DND-41 (cell line): ENCODE data around the gene TNFRSF14.

ENCODE experiments used
- ATAC-seq: fragments of 200-7000 bp; cut with Tn5 transposase; 3 replicates; pipeline ENCODE4 v1.9.1; 2021; ENCODE audit warnings: low read depth; ENCODE audit not compliant: insufficient read depth
- DNase-seq: peaks from one replicate; pipeline ENCODE4 v3.0.0-alpha.2; 2020
- H2AFZ ChIP-seq: 2 replicates; pipeline ENCODE4 v1.6.0; 2012; ENCODE audit warnings: low read depth, low read length
- H3K27ac ChIP-seq: 2 replicates; pipeline ENCODE4 v1.5.1; 2012; ENCODE audit warnings: low read length, inconsistent platforms
- H3K27me3 ChIP-seq: fragments of 200-600 bp; sonication (generic); 2 replicates; pipeline ENCODE4 v1.6.0; 2012; ENCODE audit warnings: low read length, mild to moderate bottlenecking, inconsistent platforms; ENCODE audit not compliant: insufficient read depth, poor library complexity
- H3K36me3 ChIP-seq: 2 replicates; pipeline ENCODE4 v1.5.1; 2012; ENCODE audit warnings: low read length, inconsistent platforms; ENCODE audit not compliant: insufficient read depth
- H3K4me1 ChIP-seq: 2 replicates; pipeline ENCODE4 v1.5.1; 2012; ENCODE audit warnings: mild to moderate bottlenecking, low read length; ENCODE audit not compliant: insufficient read depth
- H3K4me2 ChIP-seq: 2 replicates; pipeline ENCODE4 v1.6.0; 2012; ENCODE audit warnings: mild to moderate bottlenecking, moderate library complexity, low read length, inconsistent platforms; ENCODE audit not compliant: insufficient read depth
- H3K4me3 ChIP-seq, 2 experiments: fragments of 200-600 bp in 1 of 2; shearing (Covaris generic) in 1 of 2; 2 replicates each; pipeline ENCODE4 v1.5.1; 2012 to 2016; ENCODE audit warnings: inconsistent platforms in 2 of 2, low read length in 2 of 2, mild to moderate bottlenecking in 2 of 2, low read depth in 1 of 2, moderate library complexity in 1 of 2
- H3K79me2 ChIP-seq: 2 replicates; pipeline ENCODE4 v1.6.0; 2012; ENCODE audit warnings: low read length, inconsistent platforms; ENCODE audit not compliant: insufficient read depth
- H3K9ac ChIP-seq: 2 replicates; pipeline ENCODE4 v1.6.0; 2012; ENCODE audit warnings: low read depth, mild to moderate bottlenecking, inconsistent platforms, low read length, moderate library complexity
- H3K9me3 ChIP-seq: 2 replicates; pipeline ENCODE4 v1.5.1; 2012; ENCODE audit warnings: low read length, moderate library complexity, mild to moderate bottlenecking, inconsistent platforms; ENCODE audit not compliant: insufficient read depth, severe bottlenecking
- H4K20me1 ChIP-seq: 2 replicates; pipeline ENCODE4 v1.6.0; 2012; ENCODE audit warnings: low read length; ENCODE audit not compliant: insufficient read depth
- CTCF ChIP-seq: IDR thresholded peaks from 2 replicates; pipeline ENCODE4 v1.5.1; 2012; ENCODE audit warnings: borderline replicate concordance, low read length, moderate library complexity, mild to moderate bottlenecking; ENCODE audit not compliant: poor library complexity, severe bottlenecking; ENCODE audit errors: extremely low read depth
- EZH2 ChIP-seq: IDR thresholded peaks from 3 replicates; pipeline ENCODE4 v1.6.1; 2012; ENCODE audit warnings: borderline replicate concordance, low read depth, mild to moderate bottlenecking, moderate library complexity, low read length, inconsistent platforms; ENCODE audit not compliant: severe bottlenecking

Gene TNFRSF14

GRCh38 chr1:2592672-2593071 lies 36.5 kb downstream of the TNFRSF14 start:
- no peak for ATAC-seq
- no peak overlapping the region for H3K4me2 ChIP-seq
- no peak for DNase-seq
- H3K4me1 ChIP-seq, result peaks cover 4% of the 10 kb centered on the region
- peaks cover 11% of the 10 kb centered on the region; the same call in 1 of the 2 replicates for H4K20me1 ChIP-seq
- H3K36me3 ChIP-seq, result no peaks in the 10 kb centered on the region
- no peak overlapping the region for H3K27ac ChIP-seq
- no peak overlapping the region for H3K9ac ChIP-seq
- no peaks in the 10 kb centered on the region for H3K79me2 ChIP-seq
- no peaks in the 10 kb centered on the region for H3K27me3 ChIP-seq
- no peak overlapping the region for H2AFZ ChIP-seq
- H3K9me3 ChIP-seq, result no peaks in the 10 kb centered on the region
- H3K4me3 ChIP-seq, result no peak overlapping the region
- TF ChIP-seq EZH2, result no peak
- TF ChIP-seq CTCF, result no peak

GRCh38 chr1:2593251-2593878 lies 37.2 kb downstream of the TNFRSF14 start:
- H4K20me1 ChIP-seq, result 0 out of 2 replicates have a peak, but pooled peaks cover 8% of the 10 kb centered on the region
- H3K36me3 ChIP-seq, result no peaks in the 10 kb centered on the region
- H3K27me3 ChIP-seq, result no peaks in the 10 kb centered on the region
- no peak overlapping the region for H3K4me2 ChIP-seq
- H2AFZ ChIP-seq, result no peak overlapping the region
- no peaks in the 10 kb centered on the region for H3K79me2 ChIP-seq
- H3K9ac ChIP-seq, result no peak overlapping the region
- DNase-seq, result no peak
- H3K9me3 ChIP-seq, result no peaks in the 10 kb centered on the region
- H3K27ac ChIP-seq, result no peak overlapping the region
- no peaks in the 10 kb centered on the region for H3K4me1 ChIP-seq
- no peak for TF ChIP-seq CTCF
- TF ChIP-seq EZH2, result no peak
- H3K4me3 ChIP-seq, result no peak overlapping the region
- no peak for ATAC-seq

GRCh38 chr1:2594001-2594640 lies 38.0 kb downstream of the TNFRSF14 start:
- ATAC-seq (no peak), DNase-seq (no peak)
- Histone ChIP-seq H3K4me2 (no peak overlapping the region), H3K27me3 (no peaks in the 10 kb centered on the region), H3K9ac (no peak overlapping the region), H3K4me1 (no peaks in the 10 kb centered on the region), H3K9me3 (peaks cover 3% of the 10 kb centered on the region), H3K79me2 (no peaks in the 10 kb centered on the region), H3K27ac (no peak overlapping the region), H2AFZ (no peak overlapping the region), H3K36me3 (no peaks in the 10 kb centered on the region), H4K20me1 (0 out of 2 replicates have a peak, but pooled peaks cover 4% of the 10 kb centered on the region), H3K4me3 (no peak overlapping the region)
- TF ChIP-seq CTCF (no peak), EZH2 (no peak)
